ENCODE measurements around the gene ANKRD13C.

Gene ANKRD13C

DNA sequence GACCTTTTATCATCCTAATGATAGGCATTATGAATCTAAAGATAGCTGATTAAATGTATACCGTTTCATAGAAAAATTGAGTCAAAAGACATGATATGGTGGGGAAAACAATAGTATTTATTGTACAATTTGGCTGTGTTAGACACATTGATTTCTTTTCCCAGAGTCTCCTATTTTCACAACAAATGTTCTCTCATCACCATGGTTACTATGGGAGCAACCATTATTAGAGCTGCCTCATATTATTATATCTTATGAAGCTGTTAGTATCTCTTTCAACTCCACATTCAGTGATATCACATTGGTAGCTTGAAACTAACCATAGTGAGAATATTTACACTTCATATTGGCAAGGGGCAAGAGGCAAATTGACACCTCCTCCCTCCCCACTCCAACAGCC is 45.8 kb upstream of the ANKRD13C start:
- Histone ChIP-seq H3K79me2 (ENCODE audit: low read length) (no peaks in the 10 kb centered on the region), H3K9me3 (replicated peaks; ENCODE audit: insufficient read depth, low read length) (no peaks in the 10 kb centered on the region), H3F3A (ENCODE audit: insufficient read depth, low read length) (no peaks in the 10 kb centered on the region), H2AFZ (ENCODE audit: low read length) (no peak overlapping the region), H3K9me2 (replicated peaks; ENCODE audit: insufficient read depth, low read length) (no peaks in the 10 kb centered on the region), H3K27me3 (replicated peaks; ENCODE audit: insufficient read depth, low read length) (no peaks in the 10 kb centered on the region), H3K4me3 (ENCODE audit: low read length) (no peak overlapping the region), H3K9ac (ENCODE audit: low read length) (no peak overlapping the region), H3K4me1 (ENCODE audit: low read length) (peaks cover 4% of the 10 kb centered on the region; the same call in 1 of the 2 replicates), H3K27ac (ENCODE audit: low read length) (no peak overlapping the region), H3K4me2 (ENCODE audit: low read depth, low read length) (no peak overlapping the region), H4K20me1 (ENCODE audit: insufficient read depth, low read length) (no peaks in the 10 kb centered on the region), H3K36me3 (replicated peaks; ENCODE audit: insufficient read depth, low read length) (no peaks in the 10 kb centered on the region)
- no peak for DNase-seq
- TF ChIP-seq EZH2 (optimal IDR thresholded peaks at IDR 0.05; ENCODE audit: low read depth, low read length) (no peak), EZH2phosphoT487 (IDR thresholded peaks at IDR 0.05; ENCODE audit: low read length) (no peak), CTCF (IDR thresholded peaks at IDR 0.05; ENCODE audit: low read length) (no peak)

DNA sequence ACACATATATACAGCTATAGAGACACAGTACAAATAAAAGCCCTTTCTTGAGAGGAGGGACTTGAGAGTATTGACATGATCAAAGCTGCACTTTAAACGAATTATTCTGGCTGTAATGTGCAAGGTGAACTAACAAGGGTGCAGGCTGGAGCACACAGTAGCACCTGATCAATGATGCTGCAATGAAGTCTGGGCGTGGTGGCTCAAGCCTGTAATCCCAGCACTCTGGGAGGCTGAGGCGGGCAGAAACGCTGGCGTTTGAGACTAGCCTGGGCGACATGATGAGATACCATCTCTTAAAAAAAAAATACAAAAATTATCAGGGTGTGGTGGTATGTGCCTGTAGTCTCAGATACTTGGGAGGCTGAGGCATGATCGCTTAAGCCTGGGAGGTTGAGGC is 42.5 kb upstream of the ANKRD13C start:
- no peaks in the 10 kb centered on the region for H3K4me1 ChIP-seq (ENCODE audit: low read length)
- no peak for DNase-seq
- H3K4me3 ChIP-seq (ENCODE audit: low read length): no peak overlapping the region
- H3K9me3 ChIP-seq (replicated peaks; ENCODE audit: insufficient read depth, low read length): no peaks in the 10 kb centered on the region
- no peak overlapping the region for H2AFZ ChIP-seq (ENCODE audit: low read length)
- no peak overlapping the region for H3K4me2 ChIP-seq (ENCODE audit: low read depth, low read length)
- no peaks in the 10 kb centered on the region for H4K20me1 ChIP-seq (ENCODE audit: insufficient read depth, low read length)
- H3K9ac ChIP-seq (ENCODE audit: low read length): no peak overlapping the region
- no peak for TF ChIP-seq EZH2phosphoT487 (IDR thresholded peaks at IDR 0.05; ENCODE audit: low read length)
- TF ChIP-seq CTCF (IDR thresholded peaks at IDR 0.05; ENCODE audit: low read length): no peak
- TF ChIP-seq EZH2 (optimal IDR thresholded peaks at IDR 0.05; ENCODE audit: low read depth, low read length): no peak
- no peaks in the 10 kb centered on the region for H3K36me3 ChIP-seq (replicated peaks; ENCODE audit: insufficient read depth, low read length)
- H3K9me2 ChIP-seq (replicated peaks; ENCODE audit: insufficient read depth, low read length): no peaks in the 10 kb centered on the region
- H3K27me3 ChIP-seq (replicated peaks; ENCODE audit: insufficient read depth, low read length): no peaks in the 10 kb centered on the region
- no peaks in the 10 kb centered on the region for H3K79me2 ChIP-seq (ENCODE audit: low read length)
- no peaks in the 10 kb centered on the region for H3F3A ChIP-seq (ENCODE audit: insufficient read depth, low read length)
- no peak overlapping the region for H3K27ac ChIP-seq (ENCODE audit: low read length)

DNA sequence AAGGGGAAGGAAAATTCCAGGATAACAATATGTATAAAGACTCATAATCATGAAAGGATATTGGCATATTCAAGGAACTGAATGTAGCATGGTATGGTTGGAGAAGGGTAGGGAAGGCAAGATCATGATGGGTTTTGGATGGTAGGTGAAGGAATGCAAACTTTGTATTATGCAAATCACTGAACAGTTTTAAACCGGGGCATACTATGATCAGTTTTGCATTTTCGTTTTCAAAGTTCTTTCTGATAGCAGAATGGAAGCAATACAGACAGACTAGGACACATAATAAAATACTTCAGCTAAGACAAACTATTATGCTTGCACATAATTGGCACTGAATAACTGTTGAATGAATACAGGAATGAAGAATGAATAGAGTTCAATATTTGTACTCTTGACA is 42.1 kb upstream of the ANKRD13C start:
- Histone ChIP-seq H2AFZ (ENCODE audit: low read length) (no peak overlapping the region), H3K4me2 (ENCODE audit: low read depth, low read length) (no peak overlapping the region), H3K9me3 (replicated peaks; ENCODE audit: insufficient read depth, low read length) (no peaks in the 10 kb centered on the region), H3K79me2 (ENCODE audit: low read length) (no peaks in the 10 kb centered on the region), H3K9ac (ENCODE audit: low read length) (no peak overlapping the region), H3K27me3 (replicated peaks; ENCODE audit: insufficient read depth, low read length) (no peaks in the 10 kb centered on the region), H3K27ac (ENCODE audit: low read length) (no peak overlapping the region), H3K4me3 (ENCODE audit: low read length) (no peak overlapping the region), H4K20me1 (ENCODE audit: insufficient read depth, low read length) (no peaks in the 10 kb centered on the region), H3K4me1 (ENCODE audit: low read length) (no peaks in the 10 kb centered on the region), H3F3A (ENCODE audit: insufficient read depth, low read length) (no peaks in the 10 kb centered on the region), H3K9me2 (replicated peaks; ENCODE audit: insufficient read depth, low read length) (no peaks in the 10 kb centered on the region), H3K36me3 (replicated peaks; ENCODE audit: insufficient read depth, low read length) (no peaks in the 10 kb centered on the region)
- no peak for DNase-seq
- no peak for TF ChIP-seq EZH2phosphoT487 (IDR thresholded peaks at IDR 0.05; ENCODE audit: low read length)
- no peak for TF ChIP-seq EZH2 (optimal IDR thresholded peaks at IDR 0.05; ENCODE audit: low read depth, low read length)
- TF ChIP-seq CTCF (IDR thresholded peaks at IDR 0.05; ENCODE audit: low read length): no peak

All from MM.1S (cell line).